22Rv1 (cell line): ENCODE results near the gene PTPRC.

Source experiments
- H3K27ac ChIP-seq: fragments of 450-650 bp; 2 replicates; pipeline ENCODE4 v1.5.1; 2017
- CTCF ChIP-seq: fragments of 450-650 bp; IDR thresholded peaks from 2 replicates; pipeline ENCODE4 v1.5.1; 2017; ENCODE audit warnings: mild to moderate bottlenecking
- ZFX ChIP-seq: fragments of 450-650 bp; IDR thresholded peaks from 2 replicates; pipeline ENCODE4 v1.6.1; 2017; ENCODE audit warnings: antibody characterized with exemption, borderline replicate concordance

Gene PTPRC

GRCh38 chr1:198653808-198654413 is 15.1 kb downstream of the PTPRC start:
- TF ChIP-seq CTCF, result no peak
- TF ChIP-seq ZFX, result no peak
- no peak overlapping the region for H3K27ac ChIP-seq

GRCh38 chr1:198655459-198656121 is 16.8 kb downstream of the PTPRC start:
- TF ChIP-seq ZFX (no peak), CTCF (no peak)
- peak overlapping the region; percentile 76 for H3K27ac ChIP-seq

- peak overlapping the region; percentile 76 for H3K27ac ChIP-seq
- TF ChIP-seq ZFX (no peak), CTCF (no peak)
These were observed 17.7 kb downstream of the PTPRC start for GRCh38 chr1:198656500-198656932.

- H3K27ac ChIP-seq, result peak overlapping the region; percentile 76
- TF ChIP-seq CTCF, result no peak
- TF ChIP-seq ZFX, result no peak
These were observed 18.8 kb downstream of the PTPRC start for GRCh38 chr1:198657550-198658064.

- H3K27ac ChIP-seq, result no peak overlapping the region
- no peak for TF ChIP-seq CTCF
- TF ChIP-seq ZFX, result no peak
These were observed 21.8 kb downstream of the PTPRC start for GRCh38 chr1:198660341-198661261.

GRCh38 chr1:198662821-198663220 is 24.0 kb downstream of the PTPRC start:
- no peak for TF ChIP-seq ZFX
- no peak for TF ChIP-seq CTCF
- no peak overlapping the region for H3K27ac ChIP-seq
